ENCODE data around the gene CEP192. TPM values are rescaled to one million over a fixed set of nuclear protein-coding genes. Genes with fewer than 3 reads are reported as not detected.
A peak's percentile ranks its signal among the peaks of the same experiment; 100 is the strongest.

CEP192 gene
- total and polyA plus RNA-seq, 2 of the 13 experiments (the other 11 are each of a cell fraction or from before 2014, with no cell fraction given) = 15.3 to 24.7 TPM

GRCh38 chr18:12948050-12948804 lies 42.9 kb upstream of the CEP192 start (continued):
- peak; percentile 91 for TF ChIP-seq ZNF431 (CRISPR knock-in tag; IDR thresholded peaks at IDR 0.05; ENCODE audit: borderline replicate concordance, low read depth)
- TF ChIP-seq KAT7 (CRISPR knock-in tag; IDR thresholded peaks at IDR 0.05; ENCODE audit: borderline replicate concordance) = peak; percentile 75; the same call in 1 of the 2 replicates
- TF ChIP-seq AHR (CRISPR knock-in tag; IDR thresholded peaks at IDR 0.05) = 0 out of 2 replicates have a peak, but pooled peaks have one; percentile 32
- peak; percentile 95; the same call in 1 of the 2 replicates for TF ChIP-seq SNAPC5 (CRISPR knock-in tag; IDR thresholded peaks at IDR 0.05; ENCODE audit: borderline replicate concordance)
- peak; percentile 36; the same call in 1 of the 2 replicates for TF ChIP-seq FOXA3 (CRISPR knock-in tag; IDR thresholded peaks at IDR 0.05)
- 0 out of 2 replicates have a peak, but pooled peaks have one; percentile 18 for TF ChIP-seq FUBP1 (CRISPR knock-in tag; IDR thresholded peaks at IDR 0.05; ENCODE audit: borderline replicate concordance)
- peak; percentile 93 for TF ChIP-seq ZNF574 (CRISPR knock-in tag; IDR thresholded peaks at IDR 0.05)
- TF ChIP-seq GABPA (IDR thresholded peaks at IDR 0.05; ENCODE audit: low read depth, low read length) = peak; percentile 62
- peak; percentile 79 for TF ChIP-seq GABPA (CRISPR knock-in tag; IDR thresholded peaks at IDR 0.05; ENCODE audit: low read depth)
- peak; percentile 74; the same call in 1 of the 2 replicates for TF ChIP-seq ZSCAN25 (CRISPR knock-in tag; IDR thresholded peaks at IDR 0.05)
- 0 out of 2 replicates have a peak, but pooled peaks have one; percentile 57 for TF ChIP-seq SMAD3 (CRISPR knock-in tag; IDR thresholded peaks at IDR 0.05)
- TF ChIP-seq ZNF264 (CRISPR knock-in tag; IDR thresholded peaks at IDR 0.05) = 0 out of 2 replicates have a peak, but pooled peaks have one; percentile 19
- TF ChIP-seq POLR2G (IDR thresholded peaks at IDR 0.05; ENCODE audit: low read depth, low read length) = peak; percentile 91
- TF ChIP-seq MXD3 (CRISPR knock-in tag; IDR thresholded peaks at IDR 0.05) = peak; percentile 89
- peak; percentile 96 for TF ChIP-seq TERF1 (CRISPR knock-in tag; IDR thresholded peaks at IDR 0.05)
- TF ChIP-seq ZBTB7B (CRISPR knock-in tag; IDR thresholded peaks at IDR 0.05) = peak; percentile 68; the same call in 1 of the 2 replicates
- TF ChIP-seq MXI1 (IDR thresholded peaks at IDR 0.05; ENCODE audit: borderline replicate concordance, low read depth, low read length) = peak; percentile 88; the same call in 2 of the 3 replicates
- peak; percentile 52 for TF ChIP-seq ZNF124 (CRISPR knock-in tag; IDR thresholded peaks at IDR 0.05)
- peak; percentile 86 for TF ChIP-seq ZNF343 (CRISPR knock-in tag; IDR thresholded peaks at IDR 0.05)
- peak; percentile 77; the same call in 1 of the 2 replicates for TF ChIP-seq ZNF468 (CRISPR knock-in tag; IDR thresholded peaks at IDR 0.05)
- peak; percentile 25; the same call in 1 of the 2 replicates for TF ChIP-seq NFE2L1 (CRISPR knock-in tag; IDR thresholded peaks at IDR 0.05; ENCODE audit: borderline replicate concordance)
- peak; percentile 100 for TF ChIP-seq RNF2 (conservative IDR thresholded peaks at IDR 0.05; ENCODE audit: low read depth)
- peak; percentile 98 for TF ChIP-seq TMF1 (CRISPR knock-in tag; IDR thresholded peaks at IDR 0.05; ENCODE audit: low read depth)
- TF ChIP-seq ZNF20 (CRISPR knock-in tag; IDR thresholded peaks at IDR 0.05) = no peak

Data from HepG2 (cell line).